ENCODE measurements around the gene SRC.

DNA sequence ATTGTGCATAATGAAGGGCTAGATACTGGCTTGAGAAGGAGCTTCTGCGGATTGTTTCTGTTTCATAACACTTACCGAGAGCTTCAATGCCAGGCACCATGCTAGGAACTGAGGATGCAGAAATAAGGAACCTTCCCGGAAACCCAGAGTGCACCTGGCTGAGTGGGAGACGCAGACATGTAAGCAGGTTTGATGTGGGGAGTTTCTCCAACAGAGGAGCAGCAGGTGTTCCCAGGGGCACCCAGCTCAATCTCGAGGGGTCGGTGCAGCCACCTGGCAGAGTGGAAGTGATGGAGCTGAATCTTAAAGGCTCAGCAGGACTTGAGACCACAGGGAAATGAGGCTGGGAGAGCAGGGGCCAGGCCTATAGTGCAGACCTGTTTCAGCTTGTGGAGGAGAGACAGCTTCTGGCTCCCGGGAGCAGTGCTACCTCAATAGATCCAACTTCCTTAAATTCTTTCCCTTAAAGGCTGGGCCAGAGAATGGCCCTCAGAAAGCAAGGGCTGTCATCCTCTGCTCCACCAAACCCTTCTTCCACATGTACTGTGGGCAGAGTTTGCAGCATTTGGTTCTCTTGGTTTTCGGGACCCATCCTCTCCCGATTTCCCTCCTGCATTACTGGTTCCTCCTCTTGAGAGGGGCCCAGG lies 27.8 kb upstream of the SRC start:
- no peak for TF ChIP-seq POLR2AphosphoS5 (IDR thresholded peaks at IDR 0.05; ENCODE audit: low read depth, low read length)
- TF ChIP-seq PAX5 (IDR thresholded peaks at IDR 0.05; ENCODE audit: insufficient read depth, low read length, severe bottlenecking), result no peak
- TF ChIP-seq SPI1 (IDR thresholded peaks at IDR 0.05; ENCODE audit: low read depth, low read length), result no peak
- TF ChIP-seq TAF1 (IDR thresholded peaks at IDR 0.05; ENCODE audit: low read depth, low read length), result no peak
